IMR-90 (cell line): Measurements from ENCODE around the gene ST6GALNAC5. TPM values are rescaled to one million over a fixed set of nuclear protein-coding genes. Genes with fewer than 3 reads are reported as not detected.

Experiments
- ATAC-seq: fragments of 200-7000 bp; cut with Tn5 transposase; 2 replicates; pipeline ENCODE4 v1.9.1; 2020; ENCODE audit warnings: low read depth, mild to moderate bottlenecking, moderate library complexity
- BruUV-seq: library from RNA; stranded (reverse); fragments of 400-500 nt; replicated peaks from 2 replicates; lab custom pipeline; 2021; lab: Mats Ljungman, UMichigan
- CTCF ChIA-PET: fragments of 300-600 bp; formaldehyde crosslinking; extraction: SDS; loops from one replicate; lab custom pipeline; 2021; ENCODE audit warnings: antibody characterized with exemption; lab: Yijun Ruan, JAX
- POLR2A ChIA-PET: fragments of 300-600 bp; sonication (Branson Sonifier 250); formaldehyde crosslinking; loops from one replicate; lab custom pipeline; 2022; ENCODE audit warnings: antibody characterized with exemption; ENCODE audit not compliant: unreplicated experiment; lab: Charles Lee
- DNase-seq: peaks from one replicate; pipeline ENCODE4 v3.0.0; 2013
- H2AFZ ChIP-seq: replicated peaks from 2 replicates; pipeline ENCODE3; 2013; ENCODE audit warnings: low read length, mild to moderate bottlenecking; ENCODE audit not compliant: poor library complexity
- H2AK5ac ChIP-seq: 2 replicates; pipeline ENCODE4 v1.6.1; 2013; ENCODE audit warnings: low read depth, low read length, inconsistent platforms
- H2AK9ac ChIP-seq: replicated peaks from 2 replicates; pipeline ENCODE3; 2013; ENCODE audit warnings: mild to moderate bottlenecking, low read depth, low read length, moderate library complexity; ENCODE audit not compliant: poor library complexity
- H2BK120ac ChIP-seq: 2 replicates; pipeline ENCODE4 v1.6.1; 2013; ENCODE audit warnings: low read depth, low read length, inconsistent platforms
- H2BK15ac ChIP-seq: 3 replicates; pipeline ENCODE4 v1.6.1; 2013; ENCODE audit warnings: low read depth, low read length, inconsistent platforms
- H2BK20ac ChIP-seq: 2 replicates; pipeline ENCODE4 v1.6.1; 2013; ENCODE audit warnings: low read depth, mild to moderate bottlenecking, inconsistent platforms, low read length, moderate library complexity
- H2BK5ac ChIP-seq: 2 replicates; pipeline ENCODE4 v1.6.1; 2013; ENCODE audit warnings: mild to moderate bottlenecking, low read depth, low read length, inconsistent platforms; ENCODE audit not compliant: poor library complexity, severe bottlenecking
- H3K14ac ChIP-seq: replicated peaks from 2 replicates; pipeline ENCODE4 v1.6.1; 2013; ENCODE audit warnings: low read depth, low read length, inconsistent platforms
- H3K18ac ChIP-seq: 2 replicates; pipeline ENCODE4 v1.6.1; 2013; ENCODE audit warnings: low read depth, low read length, control low read depth
- H3K23ac ChIP-seq: 2 replicates; pipeline ENCODE4 v1.6.1; 2013; ENCODE audit warnings: low read depth, low read length, inconsistent platforms
- H3K27ac ChIP-seq: 2 replicates; pipeline ENCODE4 v1.5.1; 2013; ENCODE audit warnings: mild to moderate bottlenecking, control low read depth, low read length; ENCODE audit not compliant: insufficient read depth
- H3K27me3 ChIP-seq: 2 replicates; pipeline ENCODE4 v1.6.1; 2013; ENCODE audit warnings: low read length; ENCODE audit not compliant: control insufficient read depth, insufficient read depth
- H3K36me3 ChIP-seq: 2 replicates; pipeline ENCODE4 v1.6.1; 2013; ENCODE audit warnings: low read length, mixed read lengths; ENCODE audit not compliant: control insufficient read depth, insufficient read depth
- H3K4ac ChIP-seq: 2 replicates; pipeline ENCODE4 v1.6.1; 2013; ENCODE audit warnings: low read depth, low read length, inconsistent platforms
- H3K4me1 ChIP-seq: 2 replicates; pipeline ENCODE4 v1.6.1; 2013; ENCODE audit warnings: low read length, mixed read lengths; ENCODE audit not compliant: control insufficient read depth, insufficient read depth
- H3K4me2 ChIP-seq: 2 replicates; pipeline ENCODE4 v1.6.1; 2013; ENCODE audit warnings: low read depth, mild to moderate bottlenecking, control low read depth, low read length, moderate library complexity
- H3K4me3 ChIP-seq: 2 replicates; pipeline ENCODE4 v1.5.1; 2013; ENCODE audit warnings: low read depth, mild to moderate bottlenecking, control low read depth, low read length, moderate library complexity; ENCODE audit not compliant: insufficient read depth
- H3K56ac ChIP-seq: 2 replicates; pipeline ENCODE4 v1.6.1; 2013; ENCODE audit warnings: low read length, inconsistent platforms; ENCODE audit not compliant: insufficient read depth; ENCODE audit errors: extremely low read depth
- H3K79me1 ChIP-seq, 2 experiments: 2 replicates each; pipeline ENCODE4 v1.6.1; 2013; ENCODE audit warnings: low read length in 2 of 2, inconsistent platforms in 1 of 2, low read depth in 1 of 2
- H3K9ac ChIP-seq: 2 replicates; pipeline ENCODE4 v1.6.1; 2013; ENCODE audit warnings: low read depth, low read length, control low read depth
- H3K9me1 ChIP-seq: 2 replicates; pipeline ENCODE4 v1.6.1; 2013; ENCODE audit warnings: low read length, inconsistent platforms; ENCODE audit not compliant: insufficient read depth
- H3K9me3 ChIP-seq: 2 replicates; pipeline ENCODE4 v1.6.1; 2013; ENCODE audit warnings: low read length; ENCODE audit not compliant: control insufficient read depth, insufficient read depth
- H4K20me1 ChIP-seq: 2 replicates; pipeline ENCODE4 v1.6.1; 2013; ENCODE audit warnings: low read length, inconsistent platforms; ENCODE audit not compliant: insufficient read depth
- H4K5ac ChIP-seq: 2 replicates; pipeline ENCODE4 v1.6.1; 2013; ENCODE audit warnings: mild to moderate bottlenecking, low read depth, low read length, control low read depth
- H4K8ac ChIP-seq, 2 experiments: 2 replicates each; pipeline ENCODE4 v1.6.1; 2013; ENCODE audit warnings: low read depth in 2 of 2, low read length in 2 of 2, control low read depth in 1 of 2, inconsistent platforms in 1 of 2
- H4K91ac ChIP-seq: 2 replicates; pipeline ENCODE4 v1.6.1; 2013; ENCODE audit warnings: low read depth, low read length, inconsistent platforms; ENCODE audit not compliant: insufficient read depth
- CEBPB ChIP-seq: IDR thresholded peaks from 2 replicates; pipeline ENCODE4 v1.6.1; 2012; ENCODE audit warnings: low read depth, low read length, improper control_type of control experiment
- FOS ChIP-seq: fragments of 150-350 bp; IDR thresholded peaks from 2 replicates; pipeline ENCODE4 v1.6.1; 2016; ENCODE audit warnings: low read depth, low read length
- MAFK ChIP-seq: IDR thresholded peaks from 2 replicates; pipeline ENCODE4 v1.6.1; 2012; ENCODE audit warnings: low read depth, low read length, improper control_type of control experiment
- MXI1 ChIP-seq: IDR thresholded peaks from 2 replicates; pipeline ENCODE4 v1.6.1; 2012; ENCODE audit warnings: low read depth, mild to moderate bottlenecking, low read length, moderate library complexity, borderline replicate concordance
- NFE2L2 ChIP-seq: fragments of 150-350 bp; IDR thresholded peaks from 2 replicates; pipeline ENCODE4 v1.6.1; 2016; ENCODE audit warnings: low read depth, mild to moderate bottlenecking, low read length
- POLR2A ChIP-seq: IDR thresholded peaks from 2 replicates; pipeline ENCODE4 v1.6.1; 2012; ENCODE audit warnings: mild to moderate bottlenecking, low read depth, low read length
- RFX5 ChIP-seq: IDR thresholded peaks from 2 replicates; pipeline ENCODE4 v1.8.0; 2012; ENCODE audit warnings: low read depth, mild to moderate bottlenecking, low read length, moderate library complexity
- SMC3 ChIP-seq: fragments of 150-350 bp; IDR thresholded peaks from 2 replicates; pipeline ENCODE4 v1.6.1; 2016; ENCODE audit warnings: low read depth, mild to moderate bottlenecking, antibody characterized with exemption, low read length, moderate library complexity
- WGBS, 2 experiments: methylation state at CpG; one replicate each; pipeline versions ENCODE4 v1.1.5 to v1.1.7; 2013; ENCODE audit warnings: missing lambda C conversion rate in 2 of 2; ENCODE audit not compliant: insufficient read length in 1 of 2; ENCODE audit errors: extremely low coverage in 2 of 2; 5-methylcytosine and 5-hydroxymethylcytosine counted together
- dilution Hi-C: fragments of 300-500 bp; cut with HindIII; formaldehyde crosslinking; loops from one replicate; pipeline ENCODE4 v1.14.3; 2018; ENCODE audit warnings: low sequenced_read_pairs; ENCODE audit not compliant: unreplicated experiment
- in situ Hi-C: fragments of 300-500 bp; cut with MboI; formaldehyde crosslinking; loops from 3 replicates; pipeline ENCODE4 v1.14.3; 2019; ENCODE audit warnings: low sequenced_read_pairs, inconsistent platforms, mixed read lengths
- intact Hi-C: fragments of 100-400 bp; cut with micrococcal nuclease; formaldehyde crosslinking; loops from 2 replicates; pipeline ENCODE4 v1.10.0; 2022
- polyA plus RNA-seq, 3 experiments: library from polyadenylated mRNA; depleted of rRNA; stranded (reverse); fragments of >200 nt; gene quantifications; 2 replicates each; pipeline ENCODE4 v1.2.3, GENCODE V29; 2012; ENCODE audit warnings: low replicate concordance in 1 of 3
- total RNA-seq: library from RNA; depleted of rRNA; stranded (reverse); fragments of >200 nt; gene quantifications from 2 replicates; pipeline ENCODE4 v1.2.3, GENCODE V29; 2012
- TF ChIP-seq, protein P1 (sequence below): fragments of 150-350 bp; IDR thresholded peaks from 2 replicates; pipeline ENCODE4 v1.6.1; 2017; ENCODE audit warnings: mild to moderate bottlenecking, antibody characterized with exemption, low read length, low read depth
- TF ChIP-seq, protein P2 (sequence below): conservative IDR thresholded peaks from 2 replicates; pipeline ENCODE4 v1.5.1; 2012; ENCODE audit warnings: mild to moderate bottlenecking, low read depth, low read length, improper control_type of control experiment

The ST6GALNAC5 gene
- total and polyA plus RNA-seq, 2 of the 4 experiments (the other 2 are of a cell fraction) = 3.4 to 4.0 TPM

DNA sequence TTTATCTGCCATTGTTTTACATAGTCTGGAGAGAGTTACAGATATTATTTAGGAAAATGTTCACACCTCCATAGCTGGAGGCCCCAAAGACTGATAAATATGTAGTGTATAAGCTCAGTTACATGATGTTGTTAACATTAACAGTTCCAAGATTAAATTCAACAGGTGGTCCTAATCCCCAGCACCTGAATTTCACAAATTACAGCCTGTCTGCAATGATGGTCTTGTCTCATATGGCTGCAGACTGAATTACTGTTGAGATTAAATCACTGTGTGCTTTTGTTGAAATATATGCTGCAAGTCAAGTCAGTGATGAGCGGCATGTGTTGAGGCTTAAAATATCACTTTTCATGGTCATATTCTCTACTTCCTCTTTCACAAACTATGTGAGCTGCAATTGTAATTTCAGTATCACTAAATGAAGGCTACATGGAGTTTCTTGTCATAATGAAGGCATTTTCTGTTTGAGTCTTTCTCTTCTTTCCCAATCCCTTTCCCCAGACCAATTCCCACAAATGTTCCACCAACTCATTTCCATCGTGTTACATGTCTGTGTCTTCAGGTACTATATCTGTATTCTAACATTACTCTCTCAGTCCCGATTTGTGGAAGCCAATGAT is 4.2 kb downstream of the ST6GALNAC5 start:
- H2BK15ac ChIP-seq = no peak overlapping the region
- no peak overlapping the region for H3K14ac ChIP-seq
- H2AK9ac ChIP-seq = no peak overlapping the region
- no peaks in the 10 kb centered on the region for H3K79me1 ChIP-seq
- BruUV-seq = no TSS peak
- H2BK120ac ChIP-seq = no peak overlapping the region
- H3K9ac ChIP-seq = no peak overlapping the region
- no CpG with 5 or more reads among the region's 3 CpGs for WGBS, 2 experiments
- ChIA-PET CTCF (no interaction called here), POLR2A (no interaction called here)
- H3K18ac ChIP-seq = no peak overlapping the region
- no peak for TF ChIP-seq MXI1
- TF ChIP-seq, protein P1, sequence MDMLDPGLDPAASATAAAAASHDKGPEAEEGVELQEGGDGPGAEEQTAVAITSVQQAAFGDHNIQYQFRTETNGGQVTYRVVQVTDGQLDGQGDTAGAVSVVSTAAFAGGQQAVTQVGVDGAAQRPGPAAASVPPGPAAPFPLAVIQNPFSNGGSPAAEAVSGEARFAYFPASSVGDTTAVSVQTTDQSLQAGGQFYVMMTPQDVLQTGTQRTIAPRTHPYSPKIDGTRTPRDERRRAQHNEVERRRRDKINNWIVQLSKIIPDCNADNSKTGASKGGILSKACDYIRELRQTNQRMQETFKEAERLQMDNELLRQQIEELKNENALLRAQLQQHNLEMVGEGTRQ = no peak
- TF ChIP-seq, protein P2, sequence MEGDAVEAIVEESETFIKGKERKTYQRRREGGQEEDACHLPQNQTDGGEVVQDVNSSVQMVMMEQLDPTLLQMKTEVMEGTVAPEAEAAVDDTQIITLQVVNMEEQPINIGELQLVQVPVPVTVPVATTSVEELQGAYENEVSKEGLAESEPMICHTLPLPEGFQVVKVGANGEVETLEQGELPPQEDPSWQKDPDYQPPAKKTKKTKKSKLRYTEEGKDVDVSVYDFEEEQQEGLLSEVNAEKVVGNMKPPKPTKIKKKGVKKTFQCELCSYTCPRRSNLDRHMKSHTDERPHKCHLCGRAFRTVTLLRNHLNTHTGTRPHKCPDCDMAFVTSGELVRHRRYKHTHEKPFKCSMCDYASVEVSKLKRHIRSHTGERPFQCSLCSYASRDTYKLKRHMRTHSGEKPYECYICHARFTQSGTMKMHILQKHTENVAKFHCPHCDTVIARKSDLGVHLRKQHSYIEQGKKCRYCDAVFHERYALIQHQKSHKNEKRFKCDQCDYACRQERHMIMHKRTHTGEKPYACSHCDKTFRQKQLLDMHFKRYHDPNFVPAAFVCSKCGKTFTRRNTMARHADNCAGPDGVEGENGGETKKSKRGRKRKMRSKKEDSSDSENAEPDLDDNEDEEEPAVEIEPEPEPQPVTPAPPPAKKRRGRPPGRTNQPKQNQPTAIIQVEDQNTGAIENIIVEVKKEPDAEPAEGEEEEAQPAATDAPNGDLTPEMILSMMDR = no peak
- no peak for TF ChIP-seq NFE2L2
- no peak for TF ChIP-seq SMC3
- TF ChIP-seq FOS = no peak
- TF ChIP-seq POLR2A = no peak
- TF ChIP-seq CEBPB = no peak
- TF ChIP-seq MAFK = no peak
- no peak for TF ChIP-seq RFX5
- no peak overlapping the region for H3K4me3 ChIP-seq
- no peak overlapping the region for H3K4ac ChIP-seq
- no peak overlapping the region for H4K8ac ChIP-seq
- H3K9me3 ChIP-seq = no peaks in the 10 kb centered on the region
- H2BK20ac ChIP-seq = no peak overlapping the region
- dilution Hi-C loops (no loop called here), in situ Hi-C loops (no loop called here), intact Hi-C loops (no loop called here)
- H2AFZ ChIP-seq = no peak overlapping the region
- no peaks in the 10 kb centered on the region for H3K9me1 ChIP-seq
- H2AK5ac ChIP-seq = no peak overlapping the region
- no peaks in the 10 kb centered on the region for H4K20me1 ChIP-seq
- no peak for DNase-seq
- no peak overlapping the region for H3K4me2 ChIP-seq
- H3K27me3 ChIP-seq = peaks cover 23% of the 10 kb centered on the region
- no peak overlapping the region for H4K91ac ChIP-seq
- H2BK5ac ChIP-seq = no peak overlapping the region
- H3K36me3 ChIP-seq = no peaks in the 10 kb centered on the region
- ATAC-seq = no peak
- no peak overlapping the region for H3K23ac ChIP-seq
- H3K27ac ChIP-seq = no peak overlapping the region
- no peak overlapping the region for H3K56ac ChIP-seq
- 0 out of 2 replicates have a peak, but pooled peaks cover 2% of the 10 kb centered on the region for H3K4me1 ChIP-seq
- no peak overlapping the region for H4K5ac ChIP-seq
